AG10803 (cell line): ENCODE measurements around the gene GASK1B.

ENCODE experiments used
- DNase-seq: peaks from one replicate; pipeline ENCODE4 v3.0.0; 2010; ENCODE audit warnings: low read depth
- H3K4me3 ChIP-seq: 2 replicates; pipeline ENCODE4 v1.5.1; 2011; ENCODE audit warnings: mild to moderate bottlenecking, low read length, control low read depth
- CTCF ChIP-seq: conservative IDR thresholded peaks from 2 replicates; pipeline ENCODE4 v1.5.1; 2011; ENCODE audit warnings: mild to moderate bottlenecking, low read length, control low read depth, inconsistent platforms

GASK1B gene

DNA sequence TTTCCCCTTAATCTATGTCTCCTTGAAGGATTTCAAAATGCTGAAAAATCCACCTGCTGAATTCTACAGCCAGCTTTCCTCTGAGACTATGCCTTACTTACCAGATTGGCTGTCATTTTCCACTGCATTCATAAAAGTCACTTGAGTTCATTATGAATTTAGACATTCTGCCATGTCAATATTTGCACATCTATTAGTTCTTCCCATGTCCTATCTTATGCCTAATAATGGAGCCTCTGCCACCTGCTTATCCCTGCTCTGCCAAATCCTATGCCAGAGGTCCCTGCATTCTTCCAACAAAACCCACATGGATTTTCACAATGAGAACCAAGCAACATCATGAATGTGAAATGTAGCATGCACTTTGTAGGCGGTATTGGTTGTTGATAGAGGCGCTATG lies 42.6 kb downstream of the GASK1B start:
- no peak overlapping the region for H3K4me3 ChIP-seq
- DNase-seq, result no peak
- TF ChIP-seq CTCF, result no peak

- no peak for TF ChIP-seq CTCF
- no peak overlapping the region for H3K4me3 ChIP-seq
- DNase-seq, result peak; percentile 36
Measured at GRCh38 chr4:158129694-158130093, 43.1 kb downstream of the GASK1B start.

DNA sequence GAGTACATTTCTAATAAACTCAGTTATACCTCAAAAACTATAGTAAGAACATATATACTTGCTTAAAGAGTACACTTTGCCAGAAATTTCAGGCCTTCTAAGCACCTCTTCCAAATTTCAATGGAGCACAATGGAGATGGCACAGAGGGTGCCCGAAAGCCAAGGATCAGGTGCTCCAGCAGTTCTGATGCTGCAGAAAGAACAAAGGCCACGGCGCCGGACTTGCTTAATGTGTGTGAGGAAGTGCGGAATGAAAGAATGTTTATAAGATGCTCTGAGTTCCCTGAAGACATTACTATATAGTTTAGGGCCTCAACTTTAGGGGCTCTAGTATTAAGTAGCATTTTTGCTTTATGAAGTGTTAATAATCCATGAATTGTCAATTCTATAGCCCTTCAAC lies 44.3 kb downstream of the GASK1B start:
- DNase-seq, result no peak

DNA sequence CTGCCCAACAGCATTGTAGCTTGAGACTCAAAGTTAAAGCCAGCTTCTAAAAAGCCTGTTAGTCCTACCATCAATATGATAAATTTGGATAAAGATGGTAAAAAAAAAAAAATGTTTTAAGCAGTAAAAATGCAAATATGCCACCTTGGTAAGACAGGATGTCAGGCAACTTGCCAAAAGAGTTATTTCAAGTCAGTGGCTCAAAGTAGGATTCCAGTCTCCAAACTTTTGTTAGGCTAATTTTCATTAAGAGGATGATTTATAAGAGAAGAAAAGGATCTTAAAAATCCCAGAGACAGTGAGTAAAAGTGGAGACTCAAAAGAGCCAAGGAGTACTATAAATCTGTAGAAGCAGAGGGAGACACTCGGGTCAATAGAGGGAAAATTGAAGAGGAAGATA lies 47.5 kb downstream of the GASK1B start:
- no peak for TF ChIP-seq CTCF
- H3K4me3 ChIP-seq, result no peak overlapping the region
- no peak for DNase-seq

More for the DNA sequence above, 44.3 kb downstream of the GASK1B start:
- no peak for TF ChIP-seq CTCF
- no peak overlapping the region for H3K4me3 ChIP-seq
